ENCODE data around the gene SPATA33.
"Not testable (repeated sequence)": the region's sequence is repeated elsewhere in the genome, so short reads cannot be mapped to it uniquely, and the experiment has no call there.

SPATA33 gene

DNA sequence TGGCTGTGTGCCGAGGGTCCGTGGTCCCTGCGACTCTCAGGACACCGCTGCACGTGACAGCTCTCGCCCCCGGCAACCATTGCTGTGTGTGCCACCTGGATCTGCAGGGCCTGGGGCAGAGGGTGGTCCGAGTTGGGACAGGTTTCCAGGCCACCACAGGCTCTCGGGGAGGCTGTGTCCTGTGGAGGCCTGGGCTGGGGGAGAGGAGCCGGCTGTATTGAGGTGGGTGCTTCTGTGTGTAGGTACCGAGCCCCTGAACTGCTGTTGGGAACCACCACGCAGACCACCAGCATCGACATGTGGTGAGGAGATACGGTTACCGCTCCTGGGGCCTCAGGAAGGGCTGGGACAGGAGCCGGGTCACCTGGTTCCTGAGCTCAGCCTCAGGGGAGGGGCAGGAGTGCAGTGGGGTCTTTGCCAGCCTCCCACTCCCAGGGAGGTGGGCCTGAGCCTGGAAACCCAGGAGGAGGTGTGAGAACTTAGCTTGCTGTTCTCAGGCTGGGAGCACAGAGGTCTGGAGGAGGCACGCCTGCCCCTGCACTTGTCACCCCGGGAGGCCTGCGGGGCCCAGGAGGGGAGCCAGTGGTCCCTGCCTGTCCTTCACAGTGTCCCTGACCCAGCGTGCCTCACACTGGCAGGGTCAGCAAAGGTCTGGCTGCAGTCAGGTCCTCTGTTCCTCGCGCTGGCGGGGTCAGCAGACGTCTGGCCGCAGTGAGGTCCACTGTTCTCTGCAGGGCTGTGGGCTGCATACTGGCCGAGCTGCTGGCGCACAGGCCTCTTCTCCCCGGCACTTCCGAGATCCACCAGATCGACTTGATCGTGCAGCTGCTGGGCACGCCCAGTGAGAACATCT lies 36.5 kb downstream of the SPATA33 start:
- DNase-seq (ENCODE audit: low read depth in 2 of 2) = no peak

GRCh38 chr16:89694784-89695085 lies 37.1 kb downstream of the SPATA33 start:
- not testable (repeated sequence) for DNase-seq (ENCODE audit: low read depth in 2 of 2)

DNA sequence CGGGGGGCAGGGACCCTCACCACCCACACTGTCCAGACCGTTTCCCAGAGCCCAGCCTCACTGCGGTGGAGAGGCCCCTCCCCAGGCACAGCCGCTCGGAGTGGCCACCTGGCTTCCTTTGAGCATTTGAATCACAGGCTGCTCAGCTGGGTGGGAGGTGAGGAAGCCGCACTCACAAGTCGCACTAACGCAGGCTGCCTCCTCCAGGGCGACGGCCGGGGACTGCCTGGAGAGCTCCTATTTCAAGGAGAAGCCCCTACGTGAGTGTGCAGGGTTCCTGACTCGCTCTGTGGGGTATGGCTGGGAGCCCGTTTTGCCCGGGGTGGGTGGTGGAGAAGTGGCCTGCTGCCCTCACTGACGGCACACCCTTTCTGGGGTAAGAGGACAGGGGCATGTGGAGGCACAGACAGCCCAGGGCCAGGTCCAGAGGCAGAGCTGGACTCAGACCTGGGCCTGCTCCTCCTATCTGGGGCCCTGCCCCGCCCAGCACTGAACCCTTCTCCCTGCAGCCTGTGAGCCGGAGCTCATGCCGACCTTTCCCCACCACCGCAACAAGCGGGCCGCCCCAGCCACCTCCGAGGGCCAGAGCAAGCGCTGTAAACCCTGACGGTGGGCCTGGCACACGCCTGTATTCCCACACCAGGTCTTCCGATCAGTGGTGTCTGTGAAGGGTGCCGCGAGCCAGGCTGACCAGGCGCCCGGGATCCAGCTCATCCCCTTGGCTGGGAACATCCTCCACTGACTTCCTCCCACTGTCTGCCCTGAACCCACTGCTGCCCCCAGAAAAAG lies 37.6 kb downstream of the SPATA33 start:
- no peak for DNase-seq (ENCODE audit: low read depth in 2 of 2)

- DNase-seq (ENCODE audit: low read depth in 2 of 2) = no peak
These were observed 38.4 kb downstream of the SPATA33 start for GRCh38 chr16:89695875-89696669.

DNA sequence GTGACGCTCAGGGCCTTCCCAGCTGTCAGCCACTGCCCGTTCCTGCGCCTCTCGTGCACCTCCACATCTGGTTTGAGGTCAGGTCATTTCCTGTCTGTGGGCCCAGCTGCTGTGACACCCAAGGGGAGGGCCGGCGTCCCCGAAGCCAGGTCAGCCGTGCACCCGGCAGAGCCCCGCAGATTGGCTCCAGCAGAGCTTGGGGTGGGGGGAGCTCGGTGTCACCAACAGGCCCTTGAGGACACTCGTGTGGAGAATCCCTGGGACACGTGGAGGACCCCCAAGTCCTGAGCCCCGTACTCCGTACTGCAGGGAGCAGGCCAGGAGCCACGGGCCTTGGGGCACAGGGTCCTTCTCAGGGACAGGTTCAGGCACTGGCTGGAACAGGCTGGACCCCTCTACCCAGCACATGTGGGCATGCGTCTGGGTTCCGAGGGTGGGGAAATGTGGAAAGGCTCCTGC lies 39.1 kb downstream of the SPATA33 start:
- no peak for DNase-seq (ENCODE audit: low read depth in 2 of 2)

DNA sequence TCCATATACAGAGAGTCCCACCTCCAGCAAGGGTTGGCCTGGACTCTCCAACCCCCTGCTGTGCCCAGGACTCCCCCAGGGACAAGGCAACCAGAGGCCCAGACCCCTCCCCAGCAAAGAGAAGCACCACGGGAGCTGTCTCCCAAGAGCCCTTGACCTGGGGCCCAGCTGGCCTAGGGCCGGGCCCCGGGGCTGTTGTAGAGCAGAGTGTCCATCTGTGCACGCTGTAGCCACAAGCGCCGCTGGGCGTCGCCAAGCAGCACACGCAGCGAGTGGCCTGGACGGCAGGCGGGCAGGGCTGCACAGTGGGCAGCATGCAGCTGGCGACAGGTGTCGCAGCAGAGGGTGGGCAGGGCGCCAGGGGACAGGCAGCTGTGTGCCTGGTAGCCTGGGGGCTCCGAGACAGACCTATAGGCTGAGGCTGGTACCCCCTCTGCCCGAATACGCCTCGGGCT lies 39.6 kb downstream of the SPATA33 start:
- no peak for DNase-seq (ENCODE audit: low read depth in 2 of 2)

- DNase-seq (ENCODE audit: low read depth in 2 of 2) = no peak
These were observed 40.1 kb downstream of the SPATA33 start for GRCh38 chr16:89697616-89698331.

- not testable (repeated sequence) for DNase-seq (ENCODE audit: low read depth in 2 of 2)
These were observed 41.1 kb downstream of the SPATA33 start for GRCh38 chr16:89698717-89699116.

DNA sequence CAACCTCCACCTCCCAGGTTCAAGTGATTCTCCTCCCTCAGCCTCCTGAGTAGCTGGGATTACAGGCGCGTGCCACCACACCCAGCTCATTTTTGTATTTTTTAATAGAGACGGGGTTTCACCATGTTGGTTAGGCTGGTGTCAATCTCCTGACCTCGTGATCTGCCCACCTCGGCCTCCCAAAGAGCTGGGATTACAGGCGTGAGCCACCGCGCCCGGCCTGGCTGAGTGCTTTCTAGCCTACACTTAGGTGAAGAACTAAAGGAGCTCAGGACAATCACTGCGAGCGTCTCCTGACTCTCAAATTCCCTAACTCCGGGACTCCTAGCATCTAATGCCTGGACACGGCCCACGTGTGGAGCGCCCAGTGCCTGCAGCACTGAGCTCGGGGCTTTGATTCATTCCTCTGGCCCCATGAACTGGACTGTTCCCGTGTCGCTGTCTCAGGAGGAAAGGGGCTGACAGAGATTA lies 42.0 kb downstream of the SPATA33 start:
- not testable (repeated sequence) for DNase-seq (ENCODE audit: low read depth in 2 of 2)

- DNase-seq (ENCODE audit: low read depth in 2 of 2) = peak; percentile 91 to 96
These were observed 42.5 kb downstream of the SPATA33 start for GRCh38 chr16:89700100-89700648.

DNA sequence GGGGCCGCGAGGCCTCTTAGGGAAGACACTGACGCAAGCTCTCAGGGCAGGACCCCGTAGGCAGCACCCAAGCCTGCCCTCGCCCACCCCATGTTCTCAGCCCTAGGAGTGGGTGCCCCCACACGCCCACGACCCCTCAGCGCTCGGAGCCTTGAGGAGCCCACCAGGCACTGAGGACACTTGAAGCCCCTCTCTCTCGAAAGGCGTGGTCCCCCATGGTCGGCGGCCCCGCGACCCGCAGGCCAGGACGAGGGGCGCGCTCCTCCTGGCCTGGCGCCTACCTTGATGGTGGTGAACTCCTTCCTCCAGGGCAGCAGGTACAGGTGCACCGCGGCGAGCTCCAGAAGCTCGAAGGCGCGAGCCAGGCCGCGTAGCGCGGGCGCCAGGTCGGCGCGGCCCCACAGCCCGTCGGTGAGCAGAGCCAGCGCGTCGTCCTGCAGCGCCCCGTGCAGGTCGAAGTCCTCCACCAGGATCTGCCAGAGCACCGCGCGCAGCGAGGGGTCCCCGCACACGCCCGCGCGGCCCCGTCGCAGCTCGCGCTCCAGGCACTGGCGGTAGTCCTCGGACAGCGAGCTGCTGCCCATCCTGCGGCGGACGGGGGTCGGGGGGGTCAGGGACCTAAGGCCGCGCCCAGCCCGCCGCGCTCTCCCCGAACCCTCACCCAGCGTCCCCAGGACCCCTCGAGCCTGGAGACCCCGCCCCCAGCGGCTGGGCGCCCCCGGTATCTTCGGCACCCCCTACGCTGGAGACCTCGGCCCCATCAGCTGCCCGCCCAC lies 43.2 kb downstream of the SPATA33 start:
- DNase-seq (ENCODE audit: low read depth in 2 of 2) = peak in 1 of 2 donors; percentile 29

DNA sequence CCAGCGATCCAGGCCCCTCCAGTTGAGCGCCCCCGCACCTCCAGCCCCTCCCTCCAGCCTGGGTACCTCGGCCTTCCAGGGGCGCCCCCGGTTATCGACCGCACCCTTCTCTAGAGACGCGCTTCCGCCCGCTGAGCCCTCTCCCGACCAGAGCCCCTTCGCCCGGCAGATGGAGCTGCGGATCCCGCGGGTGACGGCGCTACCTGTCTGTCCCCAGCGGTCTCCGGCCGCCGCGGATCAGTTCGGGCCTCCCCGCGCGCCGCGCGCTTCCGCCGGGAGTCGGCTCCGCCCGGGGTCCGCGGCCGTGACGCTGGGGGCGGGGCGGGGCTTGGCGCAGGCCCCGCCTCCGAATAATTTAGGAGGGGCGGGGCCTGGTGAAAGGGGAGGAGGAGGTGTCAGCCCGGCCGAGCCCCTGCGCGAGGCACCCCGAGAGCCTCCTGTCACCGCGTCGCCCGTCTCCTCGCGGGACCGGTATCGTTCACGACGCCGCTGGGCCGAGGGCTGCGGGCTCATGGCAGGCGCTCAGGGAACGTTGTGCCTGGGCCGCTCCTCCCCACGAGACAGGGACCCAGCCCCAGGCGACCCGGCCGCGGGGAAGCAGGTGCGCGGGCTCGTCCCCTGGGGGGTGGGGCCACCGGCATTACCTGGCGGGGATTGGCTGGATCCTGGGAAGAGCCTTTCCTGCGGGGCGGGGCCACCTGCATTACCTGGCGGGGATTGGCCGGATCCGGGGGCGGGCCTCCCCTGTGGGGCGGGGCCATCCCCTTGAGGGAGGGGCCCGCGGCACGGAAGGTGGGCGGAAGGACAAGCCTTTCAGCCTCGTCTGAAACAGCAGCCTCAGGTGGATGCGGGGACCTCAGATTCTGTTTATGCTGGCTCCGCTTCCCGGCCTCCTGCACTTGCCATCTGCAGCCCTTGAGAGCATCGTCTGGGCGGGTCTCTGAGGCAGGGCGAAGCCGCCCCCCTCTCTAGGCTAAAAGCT lies 44.1 kb downstream of the SPATA33 start, which contains the start of gene SPATA2L:
SPATA2L (minus strand) TSS at position 281 of the 982 bp plus-strand sequence. CDS start 473 bp downstream, outside the sequence.
- peak; percentile 96 for DNase-seq (ENCODE audit: low read depth in 2 of 2)

- DNase-seq (ENCODE audit: low read depth in 2 of 2) = no peak
These were observed 46.6 kb downstream of the SPATA33 start for GRCh38 chr16:89704281-89704680.

DNA sequence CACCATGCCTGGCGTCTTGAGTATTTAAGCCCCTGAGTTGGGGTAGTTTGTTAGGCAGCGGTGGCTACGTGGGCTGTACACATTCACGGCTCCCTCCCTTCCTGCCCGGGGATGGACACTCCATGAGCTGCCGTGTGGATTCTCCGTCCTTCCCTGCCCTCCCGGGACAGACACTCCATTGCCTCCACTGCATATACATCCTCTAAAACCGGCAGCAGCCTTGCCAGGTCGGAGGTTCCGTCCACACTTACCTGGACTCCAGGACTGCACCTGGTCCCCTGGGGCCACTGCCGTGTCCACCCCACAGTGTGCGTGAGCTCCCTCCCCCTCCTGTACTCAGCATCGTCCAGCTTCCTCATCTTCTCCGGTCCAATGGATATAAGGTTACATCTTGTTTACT lies 47.4 kb downstream of the SPATA33 start:
- no peak for DNase-seq (ENCODE audit: low read depth in 2 of 2)

DNA sequence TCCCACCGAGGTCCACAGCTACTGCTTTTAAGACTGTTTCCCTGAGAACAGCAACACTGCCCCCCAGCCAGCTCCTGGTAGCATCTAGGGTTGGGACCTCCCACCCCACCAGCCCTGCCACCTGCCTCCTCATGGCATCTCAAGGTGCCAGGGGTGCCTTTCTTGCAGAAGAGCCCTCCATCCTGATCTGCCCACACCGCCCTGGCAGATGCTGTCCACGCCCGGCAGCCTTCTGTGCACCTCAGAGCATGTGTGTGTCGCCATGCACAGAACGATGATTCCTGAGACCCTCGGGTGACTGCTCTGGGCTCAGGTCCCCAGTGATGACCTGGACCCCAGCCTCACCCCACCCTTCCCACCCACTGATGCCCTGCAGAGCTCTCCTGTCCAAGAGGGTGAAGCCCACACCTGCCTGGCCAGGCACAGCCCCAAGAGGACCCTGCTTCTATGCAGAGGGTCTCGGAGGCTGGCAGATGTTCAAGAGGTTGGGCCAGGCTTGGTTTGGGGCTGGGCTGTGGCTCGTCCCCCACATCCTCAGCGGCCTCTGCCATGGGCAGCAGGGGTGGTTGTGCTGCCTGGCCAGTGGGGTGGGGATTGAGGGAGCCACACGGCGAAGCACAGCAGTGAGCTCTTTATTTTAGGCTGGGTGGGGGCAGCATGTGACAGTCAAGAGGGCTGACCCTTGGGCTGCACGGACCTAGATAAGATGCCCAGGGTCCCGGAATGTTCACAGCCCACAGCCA lies 49.1 kb downstream of the SPATA33 start:
- DNase-seq (ENCODE audit: low read depth in 2 of 2) = no peak

DNA sequence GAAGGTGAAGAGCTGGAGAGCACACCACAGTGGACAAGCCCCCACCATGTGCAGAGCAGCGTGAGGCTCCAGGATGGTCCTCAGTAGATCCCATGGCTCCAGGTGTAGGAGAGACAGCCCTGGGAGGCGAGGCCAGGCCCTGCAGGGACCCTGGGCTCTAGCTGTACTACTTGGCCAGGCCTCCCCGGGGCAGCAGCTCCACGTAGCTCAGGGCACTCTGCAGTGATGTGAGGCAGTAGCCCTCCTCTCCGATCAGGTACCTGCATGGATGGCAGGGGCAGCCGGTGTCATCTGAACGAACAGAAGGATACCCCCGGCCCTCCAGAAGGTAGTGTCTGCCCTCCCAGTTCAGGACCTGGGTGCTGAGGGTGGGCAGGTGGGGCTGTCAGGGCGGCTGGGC lies 50.1 kb downstream of the SPATA33 start:
- DNase-seq (ENCODE audit: low read depth in 2 of 2) = no peak

GRCh38 chr16:89708481-89708931 lies 50.9 kb downstream of the SPATA33 start:
- no peak for DNase-seq (ENCODE audit: low read depth in 2 of 2)

GRCh38 chr16:89709166-89709565 lies 51.5 kb downstream of the SPATA33 start:
- no peak for DNase-seq (ENCODE audit: low read depth in 2 of 2)
